Esophagus (tissue), 2 donors: ENCODE measurements around the gene MPPED1. TPM values are rescaled to one million over a fixed set of nuclear protein-coding genes. Genes with fewer than 3 reads are reported as not detected.

Experiments
- H3K27ac ChIP-seq, 2 donors: one replicate each; pipeline ENCODE4 v1.5.1; 2013; ENCODE audit warnings: low read depth in 2 of 2, mild to moderate bottlenecking in 2 of 2, inconsistent platforms in 1 of 2, low read length in 1 of 2, moderate library complexity in 1 of 2
- H3K27me3 ChIP-seq, 2 donors: one replicate each; pipeline ENCODE4 v1.6.1; 2013; ENCODE audit warnings: low read length in 2 of 2, control low read depth in 1 of 2, mild to moderate bottlenecking in 1 of 2; ENCODE audit not compliant: insufficient read depth in 2 of 2, control insufficient read depth in 1 of 2
- H3K36me3 ChIP-seq, 2 donors: one replicate each; pipeline ENCODE4 v1.6.1; 2013; ENCODE audit warnings: low read length in 1 of 2; ENCODE audit not compliant: control insufficient read depth in 2 of 2, insufficient read depth in 2 of 2
- H3K4me1 ChIP-seq, 2 donors: one replicate each; pipeline ENCODE4 v1.6.1; 2013; ENCODE audit warnings: low read length in 1 of 2; ENCODE audit not compliant: control insufficient read depth in 2 of 2, insufficient read depth in 2 of 2
- H3K4me3 ChIP-seq, 2 donors: one replicate each; pipeline ENCODE4 v1.5.1; 2013; ENCODE audit warnings: low read length in 2 of 2, mild to moderate bottlenecking in 2 of 2, low read depth in 1 of 2, moderate library complexity in 1 of 2
- H3K9me3 ChIP-seq, 2 donors: one replicate each; pipeline ENCODE4 v1.6.1; 2013; ENCODE audit warnings: mild to moderate bottlenecking in 2 of 2, low read depth in 1 of 2, low read length in 1 of 2, moderate library complexity in 1 of 2; ENCODE audit not compliant: control insufficient read depth in 2 of 2, insufficient read depth in 1 of 2
- WGBS, 2 donors: extraction: QIAGEN DNeasy Blood & Tissue Kit; methylation state at CpG; one replicate each; pipeline ENCODE4 v1.1.7; 2013; 5-methylcytosine and 5-hydroxymethylcytosine counted together
- polyA plus RNA-seq, 2 donors: library from polyadenylated mRNA; stranded (reverse); fragments of 200-250 nt; gene quantifications; one replicate each; pipeline ENCODE4 v1.2.3, GENCODE V29; 2013
- donor health status: healthy with polysubstance abuse.
- donor health status: Bipolar disorder and iron deficiency.

Gene MPPED1
- polyA plus RNA-seq, 2 donors = 0.01 TPM; not detected in 1

GRCh38 chr22:43508489-43508888 lies 96.7 kb downstream of the MPPED1 start:
- Histone ChIP-seq H3K27ac (no peak overlapping the region), H3K4me1 (no peaks in the 10 kb centered on the region), H3K27me3 (no peaks in the 10 kb centered on the region), H3K4me3 (no peak overlapping the region), H3K9me3 (peaks cover 0 to 7% of the 10 kb centered on the region in 2 donors), H3K36me3 (no peaks in the 10 kb centered on the region)

- H3K36me3 ChIP-seq = no peaks in the 10 kb centered on the region
- H3K27ac ChIP-seq = no peak overlapping the region
- no peak overlapping the region for H3K4me3 ChIP-seq
These were observed 97.5 kb downstream of the MPPED1 start for GRCh38 chr22:43509337-43509736.

GRCh38 chr22:43510281-43511070 lies 98.7 kb downstream of the MPPED1 start:
- WGBS, 2 donors = 76 to 82% methylated on average over 9 of the region's 9 CpGs
- H3K9me3 ChIP-seq = peaks cover 0 to 7% of the 10 kb centered on the region in 2 donors
- no peaks in the 10 kb centered on the region for H3K36me3 ChIP-seq
- H3K27me3 ChIP-seq = no peaks in the 10 kb centered on the region
- H3K27ac ChIP-seq = no peak overlapping the region
- no peak overlapping the region for H3K4me3 ChIP-seq
- peaks cover 0 to 2% of the 10 kb centered on the region in 2 donors for H3K4me1 ChIP-seq

More at GRCh38 chr22:43509337-43509736, 97.5 kb downstream of the MPPED1 start:
- Histone ChIP-seq H3K27me3 (no peaks in the 10 kb centered on the region), H3K9me3 (peaks cover 0 to 7% of the 10 kb centered on the region in 2 donors), H3K4me1 (no peaks in the 10 kb centered on the region)
- WGBS, 2 donors = 87 to 93% methylated on average over 2 of the region's 2 CpGs

GRCh38 chr22:43511276-43511910 lies 99.6 kb downstream of the MPPED1 start:
- 66 to 70% methylated on average over 16 of the region's 16 CpGs for WGBS, 2 donors
- Histone ChIP-seq H3K4me1 (peaks cover 0 to 2% of the 10 kb centered on the region in 2 donors), H3K27ac (no peak overlapping the region)

GRCh38 chr22:43512279-43512678 lies 100.5 kb downstream of the MPPED1 start:
- H3K4me3 ChIP-seq = no peak overlapping the region
- peaks cover 0 to 7% of the 10 kb centered on the region in 2 donors for H3K9me3 ChIP-seq
- peaks cover 0 to 2% of the 10 kb centered on the region in 2 donors for H3K4me1 ChIP-seq
- WGBS, 2 donors = 69 to 82% methylated on average over 8 of the region's 8 CpGs
- H3K27ac ChIP-seq = no peak overlapping the region
- H3K27me3 ChIP-seq = no peaks in the 10 kb centered on the region
- no peaks in the 10 kb centered on the region for H3K36me3 ChIP-seq

More at GRCh38 chr22:43511276-43511910, 99.6 kb downstream of the MPPED1 start:
- H3K36me3 ChIP-seq = no peaks in the 10 kb centered on the region
- no peaks in the 10 kb centered on the region for H3K27me3 ChIP-seq
- H3K9me3 ChIP-seq = peaks cover 0 to 7% of the 10 kb centered on the region in 2 donors
- H3K4me3 ChIP-seq = no peak overlapping the region

GRCh38 chr22:43514476-43515157 lies 102.8 kb downstream of the MPPED1 start:
- 81 to 89% methylated on average over 30 to 31 of the region's 31 CpGs for WGBS, 2 donors
- H3K4me3 ChIP-seq = no peak overlapping the region

GRCh38 chr22:43515411-43515810 lies 103.6 kb downstream of the MPPED1 start:
- H3K27me3 ChIP-seq = no peaks in the 10 kb centered on the region
- no peak overlapping the region for H3K4me3 ChIP-seq
- peaks cover 0 to 7% of the 10 kb centered on the region in 2 donors for H3K9me3 ChIP-seq
- H3K36me3 ChIP-seq = no peaks in the 10 kb centered on the region
- no peak overlapping the region for H3K27ac ChIP-seq
- WGBS, 2 donors = 86 to 89% methylated on average over 8 of the region's 8 CpGs
- H3K4me1 ChIP-seq = peaks cover 0 to 2% of the 10 kb centered on the region in 2 donors

More at GRCh38 chr22:43514476-43515157, 102.8 kb downstream of the MPPED1 start:
- Histone ChIP-seq H3K36me3 (no peaks in the 10 kb centered on the region), H3K9me3 (peaks cover 0 to 7% of the 10 kb centered on the region in 2 donors), H3K27ac (no peak overlapping the region), H3K4me1 (peaks cover 0 to 2% of the 10 kb centered on the region in 2 donors), H3K27me3 (no peaks in the 10 kb centered on the region)

- 59 to 60% methylated on average over 13 of the region's 13 CpGs for WGBS, 2 donors
These were observed 104.1 kb downstream of the MPPED1 start for GRCh38 chr22:43515902-43516301.

GRCh38 chr22:43516386-43516785 lies 104.6 kb downstream of the MPPED1 start:
- H3K4me3 ChIP-seq = no peak overlapping the region

More at GRCh38 chr22:43515902-43516301, 104.1 kb downstream of the MPPED1 start:
- peaks cover 0 to 2% of the 10 kb centered on the region in 2 donors for H3K4me1 ChIP-seq
- no peaks in the 10 kb centered on the region for H3K36me3 ChIP-seq
- H3K27me3 ChIP-seq = no peaks in the 10 kb centered on the region
- no peak overlapping the region for H3K4me3 ChIP-seq
- peaks cover 0 to 7% of the 10 kb centered on the region in 2 donors for H3K9me3 ChIP-seq
- no peak overlapping the region for H3K27ac ChIP-seq

More at GRCh38 chr22:43516386-43516785, 104.6 kb downstream of the MPPED1 start:
- H3K4me1 ChIP-seq = peaks cover 0 to 2% of the 10 kb centered on the region in 2 donors
- WGBS, 2 donors = 62 to 76% methylated on average over 14 of the region's 14 CpGs
- peaks cover 0 to 7% of the 10 kb centered on the region in 2 donors for H3K9me3 ChIP-seq
- no peaks in the 10 kb centered on the region for H3K27me3 ChIP-seq
- H3K36me3 ChIP-seq = no peaks in the 10 kb centered on the region
- no peak overlapping the region for H3K27ac ChIP-seq
